ENCODE data around the gene ZNHIT1.

The ZNHIT1 gene

GRCh38 chr7:101179713-101180112, 38.3 kb upstream of the ZNHIT1 start:
- TF ChIP-seq GABPA (IDR thresholded peaks at IDR 0.05; ENCODE audit: low read depth) (no peak), CTCF (IDR thresholded peaks at IDR 0.05; ENCODE audit: insufficient read depth, low read length) (no peak), POLR2AphosphoS5 (IDR thresholded peaks at IDR 0.05; ENCODE audit: low read depth) (no peak), REST (IDR thresholded peaks at IDR 0.05; ENCODE audit: insufficient replicate concordance, low read depth) (no peak), SPI1 (IDR thresholded peaks at IDR 0.05; ENCODE audit: borderline replicate concordance, low read depth) (no peak)
- H3K27ac ChIP-seq (replicated peaks) = no peak overlapping the region
- no peak overlapping the region for H3K4me3 ChIP-seq (replicated peaks; ENCODE audit: insufficient read depth, low read length)
- H3K27me3 ChIP-seq (ENCODE audit: insufficient read depth, poor library complexity, severe bottlenecking) = peaks cover 46% of the 10 kb centered on the region
- DNase-seq (ENCODE audit: low read depth in 1 of 2, low spot score in 1 of 2) = no peak

GRCh38 chr7:101180130-101180755, 37.7 kb upstream of the ZNHIT1 start, which contains the start of gene NAT16:
NAT16 (minus strand) TSS chr7:101180293; CDS start chr7:101174807, 5,486 bp downstream.
- H3K27ac ChIP-seq (replicated peaks) = no peak within 1 kb of the TSS
- DNase-seq (ENCODE audit: low read depth in 1 of 2, low spot score in 1 of 2) = no peak
- H3K4me3 ChIP-seq (replicated peaks; ENCODE audit: insufficient read depth, low read length) = no peak within 1 kb of the TSS
- no peak for TF ChIP-seq CTCF (IDR thresholded peaks at IDR 0.05; ENCODE audit: insufficient read depth, low read length)
- no peak for TF ChIP-seq POLR2AphosphoS5 (IDR thresholded peaks at IDR 0.05; ENCODE audit: low read depth)
- no peak for TF ChIP-seq GABPA (IDR thresholded peaks at IDR 0.05; ENCODE audit: low read depth)
- TF ChIP-seq SPI1 (IDR thresholded peaks at IDR 0.05; ENCODE audit: borderline replicate concordance, low read depth) = no peak
- TF ChIP-seq REST (IDR thresholded peaks at IDR 0.05; ENCODE audit: insufficient replicate concordance, low read depth) = no peak
- H3K27me3 ChIP-seq (ENCODE audit: insufficient read depth, poor library complexity, severe bottlenecking) = peaks cover 41% of the 10 kb centered on the region

- Histone ChIP-seq H3K4me3 (replicated peaks; ENCODE audit: insufficient read depth, low read length) (no peak overlapping the region), H3K27me3 (ENCODE audit: insufficient read depth, poor library complexity, severe bottlenecking) (peaks cover 16% of the 10 kb centered on the region), H3K27ac (replicated peaks) (no peak overlapping the region)
- no peak for DNase-seq (ENCODE audit: low read depth in 1 of 2, low spot score in 1 of 2)
- TF ChIP-seq GABPA (IDR thresholded peaks at IDR 0.05; ENCODE audit: low read depth) = no peak
- TF ChIP-seq CTCF (IDR thresholded peaks at IDR 0.05; ENCODE audit: insufficient read depth, low read length) = no peak
- no peak for TF ChIP-seq REST (IDR thresholded peaks at IDR 0.05; ENCODE audit: insufficient replicate concordance, low read depth)
- no peak for TF ChIP-seq SPI1 (IDR thresholded peaks at IDR 0.05; ENCODE audit: borderline replicate concordance, low read depth)
- no peak for TF ChIP-seq POLR2AphosphoS5 (IDR thresholded peaks at IDR 0.05; ENCODE audit: low read depth)
Observed at GRCh38 chr7:101185258-101185839, 32.6 kb upstream of the ZNHIT1 start.
